Activated naive CD4-positive, alpha-beta T cell treated with anti-CD3 and anti-CD28 coated beads, Interleukin-2, amount 50 U/mL, for 16 hours (primary cell): ENCODE data around the gene SHISA5.
"Not testable (repeated sequence)": the region's sequence is repeated elsewhere in the genome, so short reads cannot be mapped to it uniquely, and the experiment has no call there.

Source experiments
- DNase-seq: peaks from one replicate; pipeline ENCODE4 v3.0.0-alpha.2; 2020

The SHISA5 gene

GRCh38 chr3:48504051-48504946, at the start of gene SHISA5:
Gene SHISA5 (minus strand): TSS chr3:48504174. CDS start chr3:48504094, 80 bp downstream.
- peak; percentile 60 for DNase-seq

GRCh38 chr3:48553361-48553760, 49.4 kb upstream of the SHISA5 start:
- DNase-seq = no peak

- no peak for DNase-seq
Observed at GRCh38 chr3:48552111-48552951, 48.4 kb upstream of the SHISA5 start.

GRCh38 chr3:48551651-48552050, 47.7 kb upstream of the SHISA5 start:
- DNase-seq = not testable (repeated sequence)

- peak; percentile 85 for DNase-seq
Observed at GRCh38 chr3:48548729-48549705, 45.0 kb upstream of the SHISA5 start.

GRCh38 chr3:48548126-48548525, 44.2 kb upstream of the SHISA5 start:
- DNase-seq = no peak

- no peak for DNase-seq
Observed at GRCh38 chr3:48546203-48546829, 42.3 kb upstream of the SHISA5 start.

- DNase-seq = no peak
Observed at GRCh38 chr3:48544141-48544540, 40.2 kb upstream of the SHISA5 start.

- no peak for DNase-seq
Observed at GRCh38 chr3:48543271-48543866, 39.4 kb upstream of the SHISA5 start.

GRCh38 chr3:48538451-48538850, 34.5 kb upstream of the SHISA5 start:
- DNase-seq = no peak

- DNase-seq = no peak
Observed at GRCh38 chr3:48536785-48537184, 32.8 kb upstream of the SHISA5 start.

- no peak for DNase-seq
Observed at GRCh38 chr3:48536116-48536515, 32.1 kb upstream of the SHISA5 start.

GRCh38 chr3:48535578-48535977, 31.6 kb upstream of the SHISA5 start:
- DNase-seq = no peak

- no peak for DNase-seq
Observed at GRCh38 chr3:48532977-48533337, 29.0 kb upstream of the SHISA5 start.

- DNase-seq = no peak
Observed at GRCh38 chr3:48532271-48532976, 28.4 kb upstream of the SHISA5 start.

- DNase-seq = not testable (repeated sequence)
Observed at GRCh38 chr3:48530701-48531100, 26.7 kb upstream of the SHISA5 start.

- no peak for DNase-seq
Observed at GRCh38 chr3:48528754-48529153, 24.8 kb upstream of the SHISA5 start.

GRCh38 chr3:48528048-48528447, 24.1 kb upstream of the SHISA5 start:
- no peak for DNase-seq

GRCh38 chr3:48524970-48525369, 21.0 kb upstream of the SHISA5 start:
- DNase-seq = no peak

- DNase-seq = no peak
Observed at GRCh38 chr3:48521635-48522034, 17.7 kb upstream of the SHISA5 start.

GRCh38 chr3:48519277-48519643, 15.3 kb upstream of the SHISA5 start:
- no peak for DNase-seq
